Activated CD4-positive, alpha-beta T cell treated with anti-CD3 and anti-CD28 coated beads, Interleukin-2, amount 50 U/mL, for 1 hour (primary cell): Measurements from ENCODE around the gene AGO3.
"Not testable (repeated sequence)": the region's sequence is repeated elsewhere in the genome, so short reads cannot be mapped to it uniquely, and the experiment has no call there.

Experiments used
- DNase-seq: peaks from one replicate; pipeline ENCODE4 v3.0.0-alpha.2; 2020

The AGO3 gene

DNA sequence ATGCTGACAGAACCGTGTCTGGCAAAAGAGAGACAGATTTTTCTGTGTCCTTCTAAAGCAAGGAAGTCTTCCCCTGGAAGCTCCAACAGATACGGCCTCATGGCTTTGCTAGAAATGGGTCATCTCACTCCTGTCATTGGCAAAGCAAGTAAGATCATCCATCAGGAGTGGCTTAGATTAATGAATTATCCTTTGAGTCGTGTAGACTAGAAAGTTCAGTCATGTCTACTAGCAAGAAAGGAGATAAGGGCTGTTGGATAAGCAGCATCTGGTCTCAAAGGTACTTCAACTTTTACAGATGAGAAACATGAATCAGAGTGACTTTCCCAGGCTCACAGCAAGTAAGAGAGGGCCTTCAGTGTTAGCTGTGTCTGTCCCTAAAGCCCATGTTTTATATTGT, 3.4 kb upstream of the AGO3 start:
- no peak for DNase-seq

DNA sequence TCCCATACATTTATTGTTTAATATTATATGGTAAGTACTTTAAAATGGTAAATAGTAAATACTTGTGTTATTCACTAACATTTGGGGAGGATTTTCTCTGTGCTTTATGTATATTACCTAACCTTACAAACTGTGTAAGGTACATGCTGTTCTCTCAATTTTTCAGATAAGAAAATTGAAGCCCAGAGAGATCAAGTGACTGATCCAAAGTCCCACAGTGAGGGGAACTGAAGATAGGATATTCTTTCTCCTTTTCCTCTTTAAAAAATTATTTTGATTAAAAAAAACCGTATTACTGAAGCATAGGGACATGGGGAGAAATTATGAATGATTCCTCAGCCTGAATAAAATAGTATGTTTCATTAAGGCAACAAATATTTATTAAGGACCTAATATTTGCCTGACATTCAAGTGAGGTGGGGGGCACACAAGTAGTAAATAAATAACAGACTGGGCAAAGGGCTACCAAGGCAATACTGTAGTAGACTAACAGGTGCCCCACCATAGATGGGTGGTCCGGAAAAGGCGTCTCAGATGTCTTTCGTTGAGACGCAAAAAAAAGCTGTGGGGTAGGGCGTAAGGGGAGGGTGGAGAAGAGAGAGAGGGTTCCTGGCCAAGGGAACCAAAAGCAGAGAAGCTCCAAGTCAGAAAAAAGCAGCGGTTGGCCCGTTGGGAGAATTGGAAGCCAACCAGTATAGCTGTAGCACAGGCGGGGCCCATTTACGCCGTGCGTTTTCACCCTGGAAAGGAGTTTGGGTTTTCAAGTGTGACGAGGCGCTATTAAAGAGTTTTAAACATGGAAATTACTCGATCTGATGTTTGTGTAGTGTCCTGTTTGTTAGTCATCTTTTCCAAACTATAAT, 944 bp upstream of the AGO3 start:
- DNase-seq: peak; percentile 44

DNA sequence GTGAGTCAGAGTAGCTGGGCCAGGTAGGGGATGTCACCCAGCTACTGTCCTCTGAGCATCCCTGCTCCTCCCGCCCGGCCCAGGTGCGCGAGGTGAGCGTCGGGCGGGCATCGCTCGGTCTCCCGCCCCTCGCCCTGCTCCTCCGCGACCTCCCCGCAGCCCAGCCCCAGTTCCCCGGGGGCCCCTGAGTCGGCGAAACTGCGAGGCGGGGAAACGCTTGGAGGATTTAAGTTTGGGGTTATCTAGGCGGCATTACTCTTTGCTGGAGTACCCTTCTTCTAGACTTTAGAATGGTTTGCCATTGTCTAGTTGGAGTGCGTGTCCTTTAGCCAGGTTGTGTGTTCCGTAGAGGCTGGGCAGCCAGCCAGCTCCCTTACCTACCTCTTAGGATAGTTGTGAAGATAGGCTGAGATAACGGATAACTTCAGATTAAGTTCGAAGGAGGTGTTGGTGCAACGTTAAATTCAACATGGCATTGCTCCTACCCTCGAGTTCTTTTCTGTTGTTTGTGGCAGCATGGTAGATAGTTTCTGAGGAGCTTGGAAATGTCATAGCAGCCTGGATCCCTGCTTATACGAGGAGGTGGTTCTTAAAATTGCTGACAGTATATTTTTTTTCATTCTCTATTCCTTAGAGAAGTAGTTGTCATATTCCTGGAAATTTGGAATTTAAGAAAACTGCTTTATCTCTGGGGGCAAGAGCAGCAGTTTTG, 697 bp downstream of the AGO3 start:
- DNase-seq: no peak

DNA sequence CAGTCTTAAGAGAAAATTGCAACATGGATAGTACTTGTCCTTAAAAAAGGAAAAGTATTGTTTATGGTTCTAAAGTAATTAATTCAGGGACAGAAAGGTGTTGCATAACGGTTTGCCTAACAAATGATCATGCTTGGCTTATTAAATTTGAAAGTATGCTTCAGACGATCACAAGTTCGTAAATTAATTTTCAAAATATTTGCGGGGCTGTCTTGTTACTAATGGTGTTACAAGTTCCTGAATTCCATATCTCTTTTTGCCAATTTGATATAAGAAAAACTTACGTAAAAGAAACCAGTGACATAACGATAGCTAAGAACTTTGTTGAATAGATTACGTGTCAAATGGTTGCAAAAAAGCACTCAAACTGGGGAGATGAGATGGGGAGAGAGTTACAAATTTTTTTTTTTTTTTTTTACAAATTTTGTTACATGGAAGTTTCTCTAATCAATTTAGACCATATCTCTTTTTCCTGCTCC, 1.3 kb downstream of the AGO3 start:
- no peak for DNase-seq

DNA sequence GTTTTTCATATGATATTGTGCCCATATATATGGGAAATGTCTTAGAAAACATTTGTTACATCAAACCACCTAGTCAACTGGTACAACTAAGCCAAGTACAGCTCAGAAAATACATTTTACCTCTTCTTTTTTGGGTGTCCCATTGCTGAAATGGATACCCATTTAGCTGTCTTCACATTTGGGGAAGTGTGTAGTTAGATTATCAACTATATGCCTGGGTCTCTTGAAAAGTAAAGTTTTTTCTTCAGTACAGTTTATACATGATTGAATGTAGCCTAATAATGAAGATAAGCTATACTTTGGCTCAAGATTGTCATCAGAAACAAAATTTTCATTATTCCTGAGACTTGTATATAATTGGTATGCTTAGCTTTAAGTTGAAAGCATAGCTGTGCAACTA, 2.0 kb downstream of the AGO3 start:
- no peak for DNase-seq

DNA sequence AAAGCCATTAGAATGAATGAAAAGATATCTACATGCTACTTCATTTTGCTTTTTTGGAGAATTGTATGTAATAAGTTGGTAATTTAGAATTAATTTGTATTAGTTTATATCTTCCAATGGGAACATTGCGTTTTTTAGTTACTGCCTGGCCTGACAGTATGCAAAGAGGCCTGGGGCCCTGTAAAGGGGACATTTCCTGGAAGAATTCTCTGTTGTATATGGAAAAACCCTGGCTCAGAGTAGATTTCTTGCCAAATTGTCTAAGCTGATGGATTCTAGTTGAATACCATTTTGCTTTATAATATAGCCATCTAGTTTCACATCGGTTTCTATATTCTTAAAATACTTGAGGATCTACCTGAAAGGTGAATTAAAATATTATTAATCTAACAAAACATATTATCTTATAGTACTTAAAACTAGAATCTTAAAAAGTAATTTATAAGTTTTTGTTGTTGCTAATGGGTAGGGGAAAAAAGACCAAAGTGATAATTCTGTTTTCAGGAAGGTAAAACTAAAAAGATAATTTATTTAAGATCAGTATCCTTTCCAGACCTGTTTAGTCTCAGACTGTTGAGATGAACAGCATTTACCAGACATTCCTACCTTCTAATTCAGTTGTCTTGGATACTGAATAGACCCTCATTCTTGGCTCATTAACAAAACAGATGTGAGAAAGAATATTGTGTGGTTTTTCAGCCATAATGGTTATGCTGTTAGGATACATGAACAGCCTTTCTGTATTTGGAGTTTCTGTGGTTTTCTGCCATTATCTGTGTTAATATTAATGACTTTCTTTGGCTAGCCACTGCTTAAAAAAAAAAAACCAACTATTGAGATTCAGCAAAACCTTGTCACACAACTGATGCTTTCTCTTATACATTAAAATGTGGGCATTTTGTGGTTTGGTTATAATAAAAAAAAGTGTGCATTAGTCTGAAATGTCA, 4.8 kb downstream of the AGO3 start:
- no peak for DNase-seq

DNA sequence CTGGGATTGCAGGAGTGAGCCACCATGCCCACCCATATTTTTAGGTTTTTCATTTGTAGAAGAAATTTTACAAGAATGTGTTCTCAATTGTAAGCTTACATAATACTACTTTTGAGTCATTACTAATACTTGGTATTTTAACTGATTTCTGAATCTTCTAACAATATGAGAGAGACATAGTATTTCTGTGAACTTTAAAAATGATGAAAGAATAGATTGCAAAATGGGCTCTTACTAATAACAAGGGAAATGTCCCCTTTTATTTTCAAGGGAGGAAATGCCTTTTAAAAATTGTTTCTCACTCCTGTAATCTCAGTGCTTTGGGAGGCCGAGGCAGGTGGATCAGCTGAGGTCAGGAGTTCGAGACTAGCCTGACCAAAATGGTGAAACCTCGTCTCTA, 5.9 kb downstream of the AGO3 start:
- DNase-seq: no peak

DNA sequence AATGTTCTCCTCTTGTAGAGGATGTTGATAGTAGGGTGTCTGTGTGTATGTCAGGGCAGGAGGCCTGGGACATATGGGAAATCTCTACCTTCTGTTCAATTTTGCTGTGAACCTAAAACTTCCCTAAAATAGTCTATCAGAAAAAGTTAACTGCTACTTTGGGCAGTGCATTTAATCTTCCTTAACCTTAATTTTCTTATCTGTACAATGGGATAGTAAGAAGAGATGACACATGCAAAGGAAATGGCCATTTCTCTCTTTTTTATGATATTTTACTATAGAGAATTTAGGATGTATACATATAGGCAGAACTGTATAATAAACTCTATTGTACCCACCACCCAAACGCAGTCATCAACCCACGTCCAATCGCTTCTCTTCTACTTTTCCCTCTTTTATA, 8.6 kb downstream of the AGO3 start:
- DNase-seq: no peak

DNA sequence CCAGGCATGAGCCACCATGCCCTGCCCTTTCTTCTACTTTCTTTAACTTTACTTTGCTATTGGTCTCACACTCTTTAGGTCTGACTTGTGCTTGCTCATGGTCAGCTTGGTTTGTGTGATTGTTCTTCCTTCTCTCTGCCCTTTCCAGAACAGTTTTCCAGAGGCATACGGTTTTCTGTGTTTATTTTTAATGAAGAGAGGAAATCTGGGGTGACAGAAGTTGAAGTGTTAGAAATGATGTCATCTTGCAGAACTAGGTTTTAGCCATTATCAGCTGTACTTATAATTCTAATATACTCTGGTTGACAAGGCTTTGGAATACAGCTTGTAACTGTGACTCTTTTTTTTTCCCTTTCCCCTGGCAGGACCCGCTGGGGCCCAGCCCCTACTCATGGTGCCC, 14.4 kb downstream of the AGO3 start:
- DNase-seq: no peak

DNA sequence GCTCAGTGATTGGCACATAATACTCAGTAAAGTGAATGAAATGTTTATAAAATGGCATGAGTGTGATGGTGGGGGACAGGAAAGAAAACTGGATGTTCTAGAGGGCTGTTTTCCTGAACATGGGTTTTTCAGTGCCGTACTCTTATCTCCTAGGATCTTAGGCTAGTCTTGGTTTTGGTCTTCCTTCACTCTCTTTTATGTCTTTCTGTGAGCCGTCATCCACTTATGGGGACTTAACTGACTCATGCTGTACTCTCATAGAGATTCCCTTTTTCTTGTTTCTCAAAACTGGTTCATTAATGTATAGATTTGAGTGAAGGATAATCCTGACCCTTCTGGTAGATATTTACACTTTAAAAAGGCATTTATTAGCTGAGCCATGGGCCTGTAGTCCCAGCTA, 16.6 kb downstream of the AGO3 start:
- DNase-seq: no peak

DNA sequence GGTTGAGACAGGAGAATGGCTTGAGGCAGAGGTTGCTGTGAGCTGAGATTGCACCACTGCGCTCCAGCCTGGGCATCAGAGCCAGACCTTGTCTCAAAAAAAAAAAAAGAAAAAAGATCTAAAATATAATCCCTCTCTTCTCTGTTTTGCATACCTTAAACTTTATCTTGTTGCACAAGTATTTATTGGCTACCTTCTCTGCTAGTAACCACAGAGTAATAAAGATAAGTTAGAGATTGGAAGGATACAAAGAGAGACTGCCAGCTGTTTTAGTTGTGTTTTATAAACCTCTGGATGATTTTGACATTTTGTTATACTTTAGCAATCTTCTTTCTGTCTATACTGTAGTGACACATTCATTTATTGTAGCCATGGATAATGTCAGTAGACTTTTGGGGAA, 27.7 kb downstream of the AGO3 start:
- no peak for DNase-seq

DNA sequence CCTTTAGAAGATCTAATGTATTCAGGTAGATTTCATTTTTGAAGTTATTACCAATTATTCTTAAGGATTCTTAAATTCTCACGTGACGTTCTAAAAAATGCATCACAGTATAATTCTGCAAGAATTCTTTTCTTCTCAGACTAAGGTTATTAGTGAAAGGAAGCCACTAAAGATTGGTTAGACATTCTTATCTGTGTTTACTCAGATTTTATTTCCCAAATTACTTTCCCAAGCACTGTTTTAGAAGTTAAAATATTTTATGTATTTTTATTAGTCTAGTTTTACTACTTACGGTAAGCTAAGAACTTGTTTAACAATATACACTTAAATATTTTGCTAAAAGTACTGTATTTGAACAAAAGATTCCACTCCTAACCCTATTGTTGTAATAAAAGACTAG, 28.4 kb downstream of the AGO3 start:
- DNase-seq: no peak

DNA sequence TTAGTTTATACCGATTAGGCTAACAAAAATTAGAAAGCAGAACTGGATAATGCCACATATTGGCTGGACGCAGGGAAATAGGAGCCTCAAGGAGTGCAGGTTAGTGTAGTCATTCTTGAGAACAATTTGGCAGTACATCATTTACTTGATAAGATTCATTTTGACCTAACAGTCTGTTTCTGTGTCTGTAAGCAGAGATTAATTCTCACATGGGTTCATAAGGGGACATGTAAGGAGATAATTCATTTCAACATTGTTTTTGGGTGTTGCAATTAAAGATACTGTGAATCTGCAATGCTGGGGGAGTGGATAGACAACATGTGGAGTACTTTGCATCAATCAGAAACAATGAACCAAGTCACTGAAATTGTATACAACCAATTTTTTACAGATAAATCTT, 32.0 kb downstream of the AGO3 start:
- no peak for DNase-seq

DNA sequence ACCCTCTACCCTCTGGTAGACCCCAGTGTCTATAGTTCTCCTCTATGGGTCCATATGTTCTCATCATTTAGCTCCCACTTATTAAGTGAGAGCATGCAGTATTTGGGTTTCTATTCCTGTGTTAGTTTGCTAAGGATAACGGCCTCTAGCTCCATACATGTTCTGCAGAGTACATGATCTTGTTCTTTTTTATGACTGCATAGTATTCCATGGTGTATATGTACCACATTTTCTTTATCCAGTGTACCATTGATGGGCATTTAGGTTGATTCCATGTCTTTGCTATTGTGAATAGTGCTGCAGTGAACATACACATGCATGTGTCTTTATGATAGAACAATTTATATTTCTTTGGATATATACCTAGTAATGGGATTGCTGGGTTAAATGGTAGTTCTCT, 33.4 kb downstream of the AGO3 start:
- not testable (repeated sequence) for DNase-seq

DNA sequence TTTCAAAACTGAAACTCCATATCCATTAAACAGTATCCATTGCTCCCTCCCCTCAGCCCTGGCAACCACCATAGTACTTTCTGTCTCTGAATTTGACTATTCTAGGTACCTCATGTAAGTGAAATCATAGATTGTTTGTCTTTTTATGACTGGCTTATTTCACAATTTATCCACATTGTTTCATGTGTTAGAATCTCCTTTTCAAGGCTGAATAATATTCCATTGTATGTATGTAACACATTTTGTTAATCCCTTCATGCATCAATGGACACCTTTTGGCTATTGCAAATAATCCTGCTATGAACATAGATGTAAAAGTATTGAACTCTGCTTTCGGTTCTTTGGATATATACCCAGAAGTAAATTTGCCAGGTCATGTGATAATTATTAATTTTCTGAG, 37.5 kb downstream of the AGO3 start:
- DNase-seq: no peak

DNA sequence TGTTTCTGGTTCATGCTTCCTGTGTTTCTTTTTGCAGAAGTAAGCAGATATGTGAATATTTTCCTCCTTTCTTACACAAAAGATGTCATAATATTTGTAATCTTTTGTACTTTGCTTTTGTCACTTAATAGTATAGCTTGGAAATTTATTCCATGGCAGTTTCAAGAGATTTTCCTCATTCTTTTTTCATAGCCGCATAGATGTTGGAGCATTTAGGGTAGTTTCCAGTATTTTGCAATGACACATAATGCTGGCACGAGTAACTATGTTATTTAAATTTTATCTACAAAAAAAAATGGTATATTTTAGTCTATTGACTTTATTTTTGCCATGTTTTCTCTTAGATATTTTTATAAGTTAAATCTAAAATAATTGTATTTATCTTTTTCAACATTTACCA, 40.7 kb downstream of the AGO3 start:
- no peak for DNase-seq

DNA sequence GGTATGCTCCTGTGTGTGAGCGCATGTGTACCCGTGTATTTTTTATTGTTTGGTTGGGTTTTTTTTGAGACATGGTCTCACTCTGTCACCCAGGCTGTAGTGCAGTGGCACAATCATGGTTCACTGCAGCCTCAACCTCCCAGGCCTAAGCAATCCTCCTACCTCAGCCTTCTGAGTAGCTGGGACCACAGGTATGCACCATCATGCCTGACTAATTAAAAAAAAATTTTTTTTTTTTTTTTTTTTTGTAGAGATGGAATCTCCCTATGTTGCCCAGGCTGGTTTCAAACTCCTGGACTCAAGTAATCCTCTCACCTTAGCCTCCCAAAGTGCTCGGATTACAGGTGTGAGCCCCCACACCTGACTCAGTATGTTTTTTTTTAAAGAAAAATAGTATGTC, 41.7 kb downstream of the AGO3 start:
- not testable (repeated sequence) for DNase-seq

DNA sequence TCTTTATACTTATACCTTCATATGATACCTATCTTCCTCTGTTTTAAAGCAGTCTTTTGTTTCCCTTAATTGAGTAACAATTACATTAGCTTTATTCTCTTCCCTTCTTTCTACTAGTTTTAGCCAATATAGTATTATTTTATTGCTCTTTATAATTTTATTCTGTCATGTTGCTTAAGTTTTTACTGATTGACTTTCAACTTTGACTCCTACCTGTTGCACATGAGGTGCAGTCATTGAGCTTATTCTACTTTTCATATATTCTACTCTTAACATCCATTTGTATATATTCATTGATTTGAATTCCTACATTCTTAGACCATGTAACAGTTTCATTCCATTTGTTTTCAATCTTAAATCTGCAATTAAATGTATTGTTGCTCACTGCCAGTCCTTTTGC, 49.2 kb downstream of the AGO3 start:
- DNase-seq: no peak

DNA sequence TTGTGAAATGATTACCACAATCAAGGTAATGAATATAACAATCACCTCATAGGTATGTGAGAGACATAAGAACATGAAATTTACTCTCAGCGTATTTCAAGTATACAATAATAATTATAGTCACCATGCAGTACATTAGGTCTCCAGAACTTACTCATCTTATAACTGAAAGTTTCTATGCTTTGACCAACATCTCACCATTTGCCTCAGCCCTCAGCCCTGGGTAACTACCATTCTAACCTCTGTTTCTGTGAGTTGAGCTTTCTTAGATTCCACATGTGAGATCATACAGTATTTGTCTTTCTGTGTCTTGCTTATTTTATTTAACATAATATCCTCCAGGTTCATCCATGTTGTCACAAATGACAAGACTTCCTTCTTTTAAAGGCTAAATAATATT, 57.3 kb downstream of the AGO3 start:
- no peak for DNase-seq

DNA sequence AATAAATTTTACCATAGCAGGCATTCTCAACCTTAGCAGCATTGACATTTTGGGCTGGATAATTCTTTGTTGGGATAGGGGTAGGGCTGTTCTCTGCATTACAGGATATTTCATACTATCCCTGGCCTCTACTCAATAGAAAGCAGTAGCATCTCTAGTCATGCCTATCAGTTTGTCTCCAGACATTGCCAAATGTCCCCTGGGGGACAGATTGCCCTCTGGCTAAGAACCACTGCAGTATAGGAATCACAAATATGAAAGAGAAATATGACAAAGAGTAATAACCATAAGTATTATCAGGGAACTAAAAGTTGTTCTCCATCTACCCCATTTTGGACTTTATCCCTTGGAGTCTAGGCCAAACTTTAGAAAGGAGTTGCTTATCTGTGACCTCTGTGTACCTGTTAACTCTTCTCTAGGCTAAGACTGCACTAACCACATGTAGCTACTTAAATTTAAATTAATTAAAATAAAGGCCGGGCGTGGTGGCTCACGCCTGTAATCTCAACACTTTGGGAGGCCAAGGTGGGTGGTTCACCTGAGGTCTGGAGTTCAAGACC, 76.1 kb downstream of the AGO3 start:
- DNase-seq: no peak

DNA sequence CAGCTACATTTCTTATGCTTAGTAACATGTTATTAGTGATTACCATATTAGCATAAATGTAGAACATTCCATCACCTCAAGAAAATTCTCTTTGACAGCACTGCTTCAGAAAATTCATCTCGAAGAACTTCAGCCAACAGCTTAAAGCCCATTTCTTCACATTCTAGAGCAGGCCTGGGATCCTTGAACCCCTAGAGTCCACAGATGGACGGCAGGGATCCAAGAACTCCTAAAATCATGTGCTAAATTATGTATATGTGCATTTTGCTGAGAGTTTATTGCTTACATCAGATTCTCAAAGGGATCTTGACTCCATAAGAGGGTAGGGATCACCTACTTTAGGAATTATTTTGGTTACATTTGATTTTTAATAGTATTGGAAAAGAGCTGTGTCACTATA, 76.8 kb downstream of the AGO3 start:
- DNase-seq: no peak

DNA sequence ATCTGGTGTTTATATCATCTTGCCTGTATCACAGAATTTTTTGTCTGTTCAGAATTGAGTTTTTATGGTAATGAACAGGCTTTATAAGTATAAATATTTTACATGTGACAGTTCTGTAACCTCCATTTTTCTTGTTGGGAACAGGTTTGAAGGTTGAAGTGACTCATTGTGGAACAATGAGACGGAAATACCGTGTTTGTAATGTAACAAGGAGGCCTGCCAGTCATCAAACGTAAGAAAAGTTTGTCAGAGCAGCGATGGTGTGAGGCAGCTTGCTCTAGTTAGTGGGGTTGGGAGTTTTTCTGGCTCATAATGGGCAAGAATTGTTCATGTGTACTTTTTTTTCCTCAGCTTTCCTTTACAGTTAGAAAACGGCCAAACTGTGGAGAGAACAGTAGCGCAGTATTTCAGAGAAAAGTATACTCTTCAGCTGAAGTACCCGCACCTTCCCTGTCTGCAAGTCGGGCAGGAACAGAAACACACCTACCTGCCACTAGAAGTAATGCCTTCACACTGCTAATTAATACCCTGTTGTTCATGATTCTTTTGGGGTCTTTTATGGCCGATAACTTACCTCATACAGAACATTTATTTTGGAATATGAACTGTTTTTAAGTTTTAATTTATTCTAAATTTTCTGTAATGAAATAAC, 77.8 kb downstream of the AGO3 start:
- DNase-seq: no peak
